K562 (cell line): ENCODE data around the gene KMT2C. TPM values are rescaled to one million over a fixed set of nuclear protein-coding genes. Genes with fewer than 3 reads are reported as not detected.

Experiments used
- polyA plus RNA-seq, 8 experiments: library from polyadenylated mRNA; depleted of rRNA in 4 of 8; stranded (reverse) in 5 of 8; unstranded in 3 of 8; fragments of >200 nt; fragmentation: Nextera tagmentation in 2 of 8; fragmentation: Illumina TruSeq in 1 of 8; extraction: Ambion mirVana in 2 of 8; extraction: Trizol in 1 of 8; gene quantifications; 2 replicates each; pipeline versions ENCODE4 v1.2.1 to v1.2.3, GENCODE V29; 2011 to 2014; ENCODE audit warnings: inconsistent platforms in 1 of 8, missing spikeins in 1 of 8
- small RNA-seq: library from RNA; depleted of rRNA; stranded (forward); fragments of <200 nt; gene quantifications from one replicate; pipeline ENCODE3, GENCODE V24; 2014
- total RNA-seq, 7 experiments: library from RNA; depleted of rRNA in 6 of 7; stranded (reverse); fragments of >200 nt in 6 of 7; fragmentation: Illumina TruSeq in 2 of 7; extraction: Trizol in 2 of 7; gene quantifications; 2 replicates each; pipeline versions ENCODE4 v1.2.1 to v1.2.3, GENCODE V29; 2011 to 2021; ENCODE audit warnings: low replicate concordance in 1 of 7

KMT2C gene
- total and polyA plus RNA-seq, 9 of the 15 experiments (the other 6 are each of a cell fraction or from before 2014, with no cell fraction given): 4.9 to 67.8 (median 27.1) TPM

Small RNA genes within 50 kb of the gene (small RNA-seq; reads per million reads assigned to genes)
- not detected for gene AC104692.1
- gene AC104692.2: not detected
- gene RF00019: not detected

Other genes starting within 250 kb of the KMT2C start
- 35.1 and 38.1 TPM in 2 replicates for gene XRCC2, start 240.1 kb upstream of the KMT2C start, total RNA-seq (2014; rRNA removed)
- 58.0 and 62.1 TPM in 2 replicates for gene XRCC2, start 240.1 kb upstream of the KMT2C start, total RNA-seq (2014; rRNA removed; fragmentation: Illumina TruSeq; extraction: Trizol)
- gene XRCC2, start 240.1 kb upstream of the KMT2C start, total RNA-seq (2015; rRNA removed; fragmentation: Illumina TruSeq; extraction: Trizol): 46.5 and 52.0 TPM in 2 replicates
- 36.8 and 37.6 TPM in 2 replicates for gene XRCC2, start 240.1 kb upstream of the KMT2C start, total RNA-seq (2021)
- gene XRCC2, start 240.1 kb upstream of the KMT2C start, polyA plus RNA-seq (2011; rRNA removed): 27.8 and 39.8 TPM in 2 replicates
- 47.4 and 55.9 TPM in 2 replicates for gene XRCC2, start 240.1 kb upstream of the KMT2C start, polyA plus RNA-seq (2014; fragmentation: Illumina TruSeq; extraction: Trizol)
- 10 to 100 TPM; 16.2 to 22.4 TPM for gene XRCC2, start 240.1 kb upstream of the KMT2C start, polyA plus RNA-seq (2014; fragmentation: Nextera tagmentation; extraction: Ambion mirVana)
- 46.1 and 51.9 TPM in 2 replicates for gene XRCC2, start 240.1 kb upstream of the KMT2C start, polyA plus RNA-seq (2014; rRNA removed)